GM10847 (cell line): ENCODE measurements around the gene ZBED1.

Source experiments
- POLR2A ChIP-seq: IDR thresholded peaks from 2 replicates; pipeline ENCODE4 v1.6.1; 2011; ENCODE audit not compliant: insufficient read length; ENCODE audit errors: extremely low read depth

Gene ZBED1

DNA sequence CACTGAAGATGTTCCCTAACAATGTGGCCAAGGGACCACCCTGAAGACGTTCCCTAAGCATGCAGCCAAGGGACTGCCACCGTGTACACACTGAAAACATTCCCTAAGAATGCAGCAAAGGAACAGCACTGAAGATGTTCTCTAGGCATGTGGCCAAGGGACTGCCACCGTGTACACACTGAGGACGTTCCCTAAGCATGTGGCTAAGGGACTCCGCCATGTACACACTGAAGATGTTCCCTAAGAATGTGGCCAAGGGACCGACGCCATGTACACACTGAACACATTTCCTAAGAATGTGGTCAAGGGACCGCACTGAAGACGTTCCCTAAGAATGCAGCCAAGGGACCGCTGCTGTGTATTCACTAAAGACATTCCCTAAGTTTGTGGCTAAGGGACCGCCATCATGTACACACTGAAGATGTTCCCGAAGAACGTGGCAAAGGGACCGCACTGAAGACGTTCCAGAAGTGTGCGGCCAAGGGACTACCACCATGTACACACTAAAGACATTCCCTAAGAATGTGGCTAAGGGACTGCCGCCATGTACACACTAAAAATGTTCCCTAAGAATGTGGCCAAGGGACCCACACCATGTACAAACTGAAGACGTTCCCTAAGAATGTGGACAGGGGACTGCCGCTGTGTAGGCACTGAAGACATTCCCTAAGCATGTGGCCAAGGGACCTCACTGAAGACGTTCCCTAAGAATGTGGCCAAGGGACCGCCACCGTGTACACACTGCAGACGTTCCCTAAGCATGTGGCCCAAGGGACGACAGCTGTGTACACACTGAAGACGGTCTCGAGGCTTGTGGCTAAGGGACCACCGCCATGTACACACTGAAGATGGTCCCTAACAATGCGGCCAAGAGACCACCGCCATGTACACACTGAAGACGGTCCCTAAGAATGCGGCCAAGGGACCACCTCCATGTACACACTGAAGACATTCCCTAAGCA is 54.8 kb downstream of the ZBED1 start:
- no peak for TF ChIP-seq POLR2A

DNA sequence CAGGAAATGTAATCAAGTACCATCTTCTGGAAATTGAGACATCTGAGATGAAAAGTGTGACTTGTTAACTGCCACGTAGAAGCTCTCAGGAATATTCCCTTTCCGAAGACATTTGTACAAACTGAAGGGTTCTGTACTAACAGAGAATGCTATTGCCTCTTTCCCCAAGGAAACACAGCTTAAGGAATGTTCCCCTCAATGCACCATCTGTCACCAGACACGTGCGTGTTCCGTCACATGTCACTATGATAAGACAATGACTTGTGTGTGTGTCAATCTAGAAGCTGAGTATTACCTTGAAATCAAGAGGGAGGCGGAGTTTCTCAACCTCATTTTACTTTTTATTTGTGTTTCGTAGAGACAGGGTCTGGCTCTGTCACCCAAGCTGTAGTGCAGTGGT is 58.1 kb downstream of the ZBED1 start:
- TF ChIP-seq POLR2A: no peak

GRCh38 chrX:2441466-2441865 is 59.3 kb downstream of the ZBED1 start:
- no peak for TF ChIP-seq POLR2A

DNA sequence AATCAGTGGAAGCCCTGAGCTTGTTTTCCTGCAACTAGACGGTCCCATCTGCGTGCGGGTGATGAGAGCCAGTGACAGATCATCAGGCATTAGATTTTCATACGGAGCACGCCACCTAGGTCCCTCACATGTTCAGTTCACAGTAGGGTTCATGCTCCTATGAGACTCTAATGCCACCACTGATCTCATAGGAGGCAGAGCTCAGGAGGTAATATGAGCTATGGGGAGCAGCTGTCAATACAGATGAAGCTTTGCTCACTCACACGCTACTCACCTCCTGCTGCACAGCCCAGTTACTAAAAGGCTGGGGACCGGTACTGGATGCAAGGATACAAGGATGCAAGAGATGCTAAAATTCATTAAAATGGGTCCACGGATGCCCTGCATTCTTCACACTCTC is 61.2 kb downstream of the ZBED1 start:
- TF ChIP-seq POLR2A: no peak
